ENCODE data around the gene PER2. TPM values are rescaled to one million over a fixed set of nuclear protein-coding genes. Genes with fewer than 3 reads are reported as not detected.

The PER2 gene
- total and polyA plus RNA-seq, 9 of the 15 experiments (the other 6 are each of a cell fraction or from before 2014, with no cell fraction given), result 1.1 to 10.3 (median 2.9) TPM

- no peak for TF ChIP-seq SMAD2 (IDR thresholded peaks at IDR 0.05; ENCODE audit: low read depth, low read length)
- TF ChIP-seq SAP30 (IDR thresholded peaks at IDR 0.05; ENCODE audit: borderline replicate concordance, insufficient read depth, low read depth, low read length, poor library complexity, severe bottlenecking), result no peak
- TF ChIP-seq RBM14 (IDR thresholded peaks at IDR 0.05; ENCODE audit: borderline replicate concordance, insufficient read depth, low read depth, low read length), result no peak
- TF ChIP-seq ID3 (CRISPR knock-in tag; IDR thresholded peaks at IDR 0.05), result no peak
- TF ChIP-seq ID3 (tag; IDR thresholded peaks at IDR 0.05), result no peak
- peak; percentile 65; the same call in 1 of the 2 replicates for TF ChIP-seq JUND (IDR thresholded peaks at IDR 0.05; ENCODE audit: borderline replicate concordance, low read depth, low read length)
- TF ChIP-seq JUND (tag; IDR thresholded peaks at IDR 0.05; ENCODE audit: borderline replicate concordance, low read depth, low read length), result no peak
- no peak for TF ChIP-seq CBFA2T2 (conservative IDR thresholded peaks at IDR 0.05)
- TF ChIP-seq ZFP1 (CRISPR knock-in tag; IDR thresholded peaks at IDR 0.05), result no peak
- TF ChIP-seq ZC3H11A (IDR thresholded peaks at IDR 0.05; ENCODE audit: low read depth, low read length), result no peak
- TF ChIP-seq RBM22 (IDR thresholded peaks at IDR 0.05; ENCODE audit: low read depth, low read length, poor library complexity, severe bottlenecking), result no peak
- TF ChIP-seq ZNF778 (CRISPR knock-in tag; IDR thresholded peaks at IDR 0.05), result no peak
- TF ChIP-seq, protein P1, sequence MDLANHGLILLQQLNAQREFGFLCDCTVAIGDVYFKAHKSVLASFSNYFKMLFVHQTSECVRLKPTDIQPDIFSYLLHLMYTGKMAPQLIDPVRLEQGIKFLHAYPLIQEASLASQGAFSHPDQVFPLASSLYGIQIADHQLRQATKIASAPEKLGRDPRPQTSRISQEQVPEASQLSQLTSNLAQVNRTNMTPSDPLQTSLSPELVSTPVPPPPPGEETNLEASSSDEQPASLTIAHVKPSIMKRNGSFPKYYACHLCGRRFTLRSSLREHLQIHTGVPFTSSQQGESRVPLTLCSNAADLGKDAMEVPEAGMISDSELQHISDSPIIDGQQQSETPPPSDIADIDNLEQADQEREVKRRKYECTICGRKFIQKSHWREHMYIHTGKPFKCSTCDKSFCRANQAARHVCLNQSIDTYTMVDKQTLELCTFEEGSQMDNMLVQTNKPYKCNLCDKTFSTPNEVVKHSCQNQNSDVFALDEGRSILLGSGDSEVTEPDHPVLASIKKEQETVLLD (IDR thresholded peaks at IDR 0.05), result no peak
- no peak for TF ChIP-seq KLF1 (tag; IDR thresholded peaks at IDR 0.05)
- TF ChIP-seq TRIM24 (IDR thresholded peaks at IDR 0.05), result no peak
- no peak for TF ChIP-seq CEBPG (CRISPR knock-in tag; IDR thresholded peaks at IDR 0.05)
- no peak for TF ChIP-seq CEBPG (tag; conservative IDR thresholded peaks at IDR 0.05 in 1 of 2, IDR thresholded peaks at IDR 0.05 in 1 of 2)
- no peak for TF ChIP-seq TEAD1 (CRISPR knock-in tag; IDR thresholded peaks at IDR 0.05)
Measured at GRCh38 chr2:238288650-238289573, 502 bp upstream of the PER2 start (continued).

All from K562 (cell line).